Measurements from ENCODE around the gene MCTP1.

GRCh38 chr5:95107138-95107537, 177.8 kb downstream of the MCTP1 start:
- TF ChIP-seq, protein P1, sequence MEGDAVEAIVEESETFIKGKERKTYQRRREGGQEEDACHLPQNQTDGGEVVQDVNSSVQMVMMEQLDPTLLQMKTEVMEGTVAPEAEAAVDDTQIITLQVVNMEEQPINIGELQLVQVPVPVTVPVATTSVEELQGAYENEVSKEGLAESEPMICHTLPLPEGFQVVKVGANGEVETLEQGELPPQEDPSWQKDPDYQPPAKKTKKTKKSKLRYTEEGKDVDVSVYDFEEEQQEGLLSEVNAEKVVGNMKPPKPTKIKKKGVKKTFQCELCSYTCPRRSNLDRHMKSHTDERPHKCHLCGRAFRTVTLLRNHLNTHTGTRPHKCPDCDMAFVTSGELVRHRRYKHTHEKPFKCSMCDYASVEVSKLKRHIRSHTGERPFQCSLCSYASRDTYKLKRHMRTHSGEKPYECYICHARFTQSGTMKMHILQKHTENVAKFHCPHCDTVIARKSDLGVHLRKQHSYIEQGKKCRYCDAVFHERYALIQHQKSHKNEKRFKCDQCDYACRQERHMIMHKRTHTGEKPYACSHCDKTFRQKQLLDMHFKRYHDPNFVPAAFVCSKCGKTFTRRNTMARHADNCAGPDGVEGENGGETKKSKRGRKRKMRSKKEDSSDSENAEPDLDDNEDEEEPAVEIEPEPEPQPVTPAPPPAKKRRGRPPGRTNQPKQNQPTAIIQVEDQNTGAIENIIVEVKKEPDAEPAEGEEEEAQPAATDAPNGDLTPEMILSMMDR (conservative IDR thresholded peaks at IDR 0.05): no peak
- no peak for TF ChIP-seq ZFX (IDR thresholded peaks at IDR 0.05)
